Amniotic epithelial cell (primary cell): Measurements from ENCODE around the gene ABHD12.

Experiments
- DNase-seq: peaks from one replicate; pipeline ENCODE4 v3.0.0-alpha.2; 2010; ENCODE audit warnings: low read depth

The ABHD12 gene

GRCh38 chr20:25380945-25381614 is 9.6 kb downstream of the ABHD12 start:
- no peak for DNase-seq

GRCh38 chr20:25378884-25379733 is 11.5 kb downstream of the ABHD12 start:
- DNase-seq: peak; percentile 46

DNA sequence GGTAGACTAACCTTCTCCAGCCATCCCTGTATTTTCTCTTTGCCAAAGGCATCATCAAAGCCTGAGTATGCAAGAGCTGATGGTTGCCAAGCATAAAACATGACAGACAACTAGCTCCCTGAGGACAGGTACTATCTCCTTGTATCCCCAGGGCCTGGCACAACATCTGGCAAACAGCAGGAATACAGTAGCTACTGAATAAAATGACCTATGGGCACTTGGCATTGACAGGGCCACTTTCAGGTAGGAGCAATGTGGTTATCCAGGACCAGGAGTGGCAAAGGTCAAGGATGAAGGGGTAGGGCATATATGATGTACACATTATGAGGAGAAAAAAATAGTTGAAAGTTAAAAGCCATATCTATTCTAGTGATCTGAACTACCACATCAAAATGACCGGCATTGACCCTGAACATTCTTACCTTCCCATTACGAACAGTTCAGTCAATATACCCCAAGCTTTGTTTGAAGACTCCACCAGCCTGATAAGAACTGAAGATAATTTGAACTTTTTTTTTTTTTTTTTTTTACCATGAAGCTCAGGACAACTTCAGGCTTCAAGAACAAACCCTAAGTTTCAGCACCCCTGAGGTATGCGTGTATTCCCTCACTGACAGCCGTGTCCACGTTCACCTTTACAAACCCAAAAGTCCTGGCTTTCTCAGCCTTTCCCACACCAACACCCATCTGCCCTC is 12.3 kb downstream of the ABHD12 start:
- DNase-seq: no peak

DNA sequence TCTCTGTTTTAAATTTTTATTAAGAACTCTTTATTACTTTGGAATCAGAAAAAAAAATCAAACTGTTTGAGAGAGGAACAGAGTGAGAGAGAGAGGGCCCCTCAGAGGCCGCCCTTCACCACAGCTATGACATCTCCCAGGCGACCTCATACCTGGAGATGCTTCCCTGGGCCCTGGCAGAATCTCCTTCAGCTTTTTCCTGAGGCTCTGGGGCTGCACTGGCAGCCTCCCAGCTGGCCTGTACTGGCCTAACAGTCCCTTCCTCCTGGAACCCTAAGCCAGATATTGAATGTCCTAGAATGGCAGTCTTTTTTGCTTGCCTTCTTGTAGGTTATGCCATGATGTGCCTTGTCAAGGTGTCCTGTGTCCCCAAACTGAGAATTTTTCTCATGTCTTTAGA is 13.7 kb downstream of the ABHD12 start:
- DNase-seq: no peak

DNA sequence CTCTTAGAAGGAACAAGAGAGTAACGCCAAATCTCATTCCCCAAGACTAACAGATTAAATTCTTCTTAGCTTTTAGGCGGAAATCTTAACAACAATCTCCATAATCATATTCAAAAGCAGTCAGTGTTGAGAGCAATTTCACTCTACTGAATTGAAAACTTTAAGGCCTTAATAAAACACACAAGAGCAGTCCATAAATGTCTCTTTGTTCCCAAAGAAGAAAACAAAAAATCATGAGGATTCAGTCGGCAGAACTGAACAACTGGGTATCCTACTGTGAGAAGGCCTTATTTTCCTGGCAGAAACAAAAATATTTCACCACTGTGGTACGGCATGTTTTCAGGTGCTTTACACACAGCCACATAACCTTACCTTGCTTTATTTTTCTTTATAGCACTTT is 14.4 kb downstream of the ABHD12 start:
- no peak for DNase-seq

GRCh38 chr20:25374842-25375241 is 15.8 kb downstream of the ABHD12 start:
- no peak for DNase-seq

GRCh38 chr20:25372584-25373336 is 17.9 kb downstream of the ABHD12 start:
- DNase-seq: peak; percentile 97

GRCh38 chr20:25369971-25370370 is 20.7 kb downstream of the ABHD12 start:
- no peak for DNase-seq

GRCh38 chr20:25369529-25369928 is 21.1 kb downstream of the ABHD12 start:
- DNase-seq: no peak

DNA sequence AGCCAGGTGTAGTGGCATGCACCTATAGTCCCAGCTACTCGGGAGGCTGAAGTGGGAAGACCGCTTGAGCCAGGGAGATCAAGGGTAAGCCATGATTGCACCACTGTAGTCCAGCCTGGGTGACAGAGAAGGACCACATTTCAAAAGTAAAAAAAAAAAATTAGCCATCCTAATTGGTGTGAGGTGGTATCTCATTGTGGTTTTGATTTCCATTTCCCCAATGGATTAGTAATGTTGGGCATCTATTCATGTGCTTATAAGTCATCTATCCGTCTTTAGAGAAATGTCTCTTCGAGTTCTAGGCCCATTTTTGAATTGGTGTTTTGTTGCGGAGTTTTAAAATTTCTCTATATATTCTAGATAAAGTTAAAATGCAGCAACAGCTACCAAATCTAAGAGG is 21.7 kb downstream of the ABHD12 start:
- no peak for DNase-seq

DNA sequence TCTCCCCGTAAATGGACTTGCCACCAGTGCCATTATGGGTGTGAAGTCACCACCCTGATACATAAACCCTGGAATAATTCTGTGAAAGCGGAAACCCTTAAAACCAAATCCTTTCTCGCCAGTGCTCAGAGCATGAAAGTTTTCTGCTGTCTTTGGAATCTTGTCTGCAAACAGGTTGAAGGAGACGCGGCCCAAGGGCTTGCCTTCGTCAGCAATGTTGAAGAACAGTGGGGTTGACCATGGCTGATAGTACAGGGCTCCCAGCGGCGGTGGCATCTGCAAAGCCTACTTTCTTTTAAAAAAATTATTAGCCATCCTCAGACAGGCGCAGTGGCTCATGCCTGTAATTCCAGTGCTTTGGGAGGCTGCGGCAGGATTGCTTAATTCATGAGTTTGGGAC is 22.1 kb downstream of the ABHD12 start:
- DNase-seq: no peak

GRCh38 chr20:25364879-25365699 is 25.5 kb downstream of the ABHD12 start:
- DNase-seq: no peak

DNA sequence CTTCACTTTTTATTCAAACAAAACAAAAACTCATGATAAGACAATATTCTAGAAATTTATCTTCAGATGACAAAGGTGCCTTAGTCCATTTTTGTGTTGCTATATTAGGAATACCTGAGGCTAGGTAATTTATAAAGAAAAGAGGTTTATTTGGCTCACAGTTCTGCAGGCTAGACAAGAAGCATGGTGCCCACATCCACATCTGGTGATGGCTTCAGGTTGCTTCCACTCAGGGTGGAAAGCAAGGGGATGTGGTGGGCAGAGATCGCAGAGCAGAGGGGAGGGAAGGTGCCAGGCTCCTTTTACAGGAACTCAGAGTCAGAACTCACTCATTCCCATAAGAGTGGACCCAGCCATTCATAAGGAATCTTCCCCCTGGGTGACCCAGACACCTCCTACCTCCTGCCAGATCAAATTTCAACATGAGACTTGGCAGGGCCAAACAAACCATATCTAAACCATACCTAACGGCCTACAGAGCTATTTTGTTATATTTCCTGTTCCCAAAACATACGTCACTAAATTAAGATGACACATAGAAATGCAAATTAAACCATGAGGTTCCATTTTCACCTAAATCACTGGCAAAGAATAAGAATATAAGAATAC is 26.4 kb downstream of the ABHD12 start:
- DNase-seq: peak; percentile 13

DNA sequence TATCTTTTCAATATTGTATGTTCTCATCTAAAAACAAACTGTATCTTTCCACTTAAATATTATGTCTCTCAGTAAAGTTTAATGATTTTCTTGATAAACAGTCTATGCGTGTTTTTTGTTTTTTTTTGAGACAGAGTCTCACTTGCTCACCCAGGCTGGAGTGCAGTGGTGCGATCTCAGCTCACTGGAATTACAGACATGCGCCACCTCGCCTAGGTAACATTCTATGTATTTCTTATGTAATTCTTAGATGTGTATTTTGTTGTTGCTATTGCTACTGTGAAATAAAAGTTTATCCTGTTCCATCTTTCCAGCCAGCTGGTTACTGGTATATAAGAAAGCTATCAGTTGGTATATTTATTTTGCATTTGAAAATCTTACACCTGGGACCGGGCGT is 29.4 kb downstream of the ABHD12 start:
- peak; percentile 19 for DNase-seq

DNA sequence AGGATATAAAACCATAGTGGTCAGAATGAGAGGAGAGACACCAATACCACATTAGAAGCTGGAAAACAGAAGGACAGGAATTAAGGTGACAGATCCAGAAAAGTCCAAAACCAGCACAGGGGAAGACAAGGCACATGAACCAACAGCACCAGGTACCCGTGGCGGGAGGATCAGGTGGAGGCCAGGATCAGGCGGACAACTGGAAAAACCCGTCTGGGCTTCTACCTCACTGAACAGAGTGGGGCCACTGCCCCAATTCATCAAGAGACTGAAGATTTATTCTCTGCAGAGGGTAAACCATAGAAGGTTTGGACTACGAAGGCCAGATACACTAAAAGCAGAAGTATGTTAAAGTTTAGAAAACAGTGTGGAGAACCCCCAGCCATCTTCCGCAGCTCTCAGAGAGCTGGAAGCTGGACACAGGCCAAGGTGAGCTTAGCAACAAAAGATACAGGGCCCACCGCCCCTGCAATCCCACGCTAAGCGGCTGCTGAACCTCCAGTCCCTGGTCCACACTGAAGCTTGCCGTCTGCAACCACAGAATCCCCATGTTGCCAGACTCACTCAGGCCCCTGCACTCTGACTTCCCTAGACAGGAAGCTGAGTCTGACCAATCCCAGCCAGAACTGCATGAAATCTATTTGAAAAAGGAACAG is 29.9 kb downstream of the ABHD12 start:
- peak; percentile 68 for DNase-seq

DNA sequence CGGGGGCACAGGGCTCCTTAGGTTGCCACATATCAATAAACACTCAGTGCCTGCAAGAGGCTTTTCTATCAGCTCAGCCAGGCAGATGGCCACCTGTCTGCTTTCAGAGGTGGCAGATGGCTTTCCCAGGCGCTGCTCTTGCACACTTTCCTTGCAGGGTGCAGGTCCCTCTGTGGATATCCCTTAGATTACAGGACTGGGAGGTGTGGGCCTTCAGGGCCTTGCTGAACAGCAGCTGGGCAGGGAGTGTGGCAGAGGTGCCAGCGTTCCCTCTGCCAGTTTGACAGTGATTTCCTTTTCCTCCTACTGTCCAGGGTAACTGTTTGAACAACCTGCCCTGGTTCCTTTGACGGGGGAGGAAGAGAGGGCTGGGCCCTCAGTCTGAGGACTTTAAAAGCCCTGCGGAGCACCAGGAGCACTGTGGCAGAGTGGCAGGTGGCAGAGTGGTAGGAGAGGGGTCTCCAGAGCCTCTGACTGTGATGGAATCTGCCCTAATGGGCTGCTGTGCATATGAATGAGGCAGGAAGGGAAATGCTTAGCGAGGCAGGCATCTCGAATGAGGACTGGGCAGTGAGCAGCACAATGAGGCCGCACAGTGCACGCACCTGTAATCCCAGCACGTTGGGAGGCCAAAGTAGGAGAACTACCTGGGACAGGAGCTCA is 34.2 kb downstream of the ABHD12 start:
- no peak for DNase-seq

GRCh38 chr20:25355866-25356265 is 34.8 kb downstream of the ABHD12 start:
- DNase-seq: no peak

- no peak for DNase-seq
Measured at GRCh38 chr20:25355011-25355595, 35.5 kb downstream of the ABHD12 start.
